Camera-type eye (tissue), 1 donor: ENCODE data around the gene PGBD1. TPM values are rescaled to one million over a fixed set of nuclear protein-coding genes. Genes with fewer than 3 reads are reported as not detected.

Experiments
- total RNA-seq: library from RNA; depleted of rRNA; stranded (reverse); fragments of >200 nt; gene quantifications from one replicate; pipeline ENCODE4 v1.2.3, GENCODE V29; 2014

Gene PGBD1, protein sequence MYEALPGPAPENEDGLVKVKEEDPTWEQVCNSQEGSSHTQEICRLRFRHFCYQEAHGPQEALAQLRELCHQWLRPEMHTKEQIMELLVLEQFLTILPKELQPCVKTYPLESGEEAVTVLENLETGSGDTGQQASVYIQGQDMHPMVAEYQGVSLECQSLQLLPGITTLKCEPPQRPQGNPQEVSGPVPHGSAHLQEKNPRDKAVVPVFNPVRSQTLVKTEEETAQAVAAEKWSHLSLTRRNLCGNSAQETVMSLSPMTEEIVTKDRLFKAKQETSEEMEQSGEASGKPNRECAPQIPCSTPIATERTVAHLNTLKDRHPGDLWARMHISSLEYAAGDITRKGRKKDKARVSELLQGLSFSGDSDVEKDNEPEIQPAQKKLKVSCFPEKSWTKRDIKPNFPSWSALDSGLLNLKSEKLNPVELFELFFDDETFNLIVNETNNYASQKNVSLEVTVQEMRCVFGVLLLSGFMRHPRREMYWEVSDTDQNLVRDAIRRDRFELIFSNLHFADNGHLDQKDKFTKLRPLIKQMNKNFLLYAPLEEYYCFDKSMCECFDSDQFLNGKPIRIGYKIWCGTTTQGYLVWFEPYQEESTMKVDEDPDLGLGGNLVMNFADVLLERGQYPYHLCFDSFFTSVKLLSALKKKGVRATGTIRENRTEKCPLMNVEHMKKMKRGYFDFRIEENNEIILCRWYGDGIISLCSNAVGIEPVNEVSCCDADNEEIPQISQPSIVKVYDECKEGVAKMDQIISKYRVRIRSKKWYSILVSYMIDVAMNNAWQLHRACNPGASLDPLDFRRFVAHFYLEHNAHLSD
- 12.5 TPM for total RNA-seq

DNA sequence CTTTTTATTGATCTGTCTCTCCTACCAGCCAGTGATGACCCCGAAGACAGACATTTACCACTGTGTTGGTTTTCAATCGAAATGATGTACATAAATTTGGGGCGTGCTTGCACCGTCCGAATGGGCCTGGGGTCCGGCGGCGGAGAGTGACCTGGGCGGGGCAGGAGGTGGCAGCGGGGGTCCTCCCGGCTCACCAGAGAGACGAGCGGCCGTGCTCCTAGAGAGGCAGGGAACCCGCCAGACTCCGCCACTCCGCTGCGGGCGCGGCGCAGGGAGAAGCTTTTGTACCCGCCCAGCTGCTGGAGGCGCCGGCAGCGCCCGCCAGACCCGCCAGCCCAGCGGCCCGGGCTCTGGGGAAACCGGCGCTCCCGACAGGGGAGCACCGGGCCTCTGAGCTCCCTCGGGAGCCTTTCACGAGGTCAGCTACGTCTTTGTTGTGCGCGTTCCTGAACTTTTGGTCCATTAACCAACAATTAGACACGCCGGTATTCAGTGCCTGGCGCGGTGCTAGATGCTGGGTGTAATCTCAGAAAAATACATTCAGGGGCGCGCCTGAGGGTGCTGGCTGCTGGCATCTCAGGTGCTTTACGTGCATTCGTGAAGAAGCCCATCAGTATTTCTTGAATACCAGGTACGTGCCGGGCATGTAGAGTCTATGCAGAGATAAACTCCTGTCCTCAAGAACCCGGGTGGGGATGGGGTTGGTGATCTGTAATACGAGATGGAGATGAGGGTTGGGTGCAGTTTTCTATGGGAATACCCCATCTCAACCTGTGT is at the start of gene PGBD1:
TSS of gene PGBD1 (plus strand) at position 285 of the 777 bp plus-strand sequence. CDS start 2,242 bp downstream, outside the sequence.

DNA sequence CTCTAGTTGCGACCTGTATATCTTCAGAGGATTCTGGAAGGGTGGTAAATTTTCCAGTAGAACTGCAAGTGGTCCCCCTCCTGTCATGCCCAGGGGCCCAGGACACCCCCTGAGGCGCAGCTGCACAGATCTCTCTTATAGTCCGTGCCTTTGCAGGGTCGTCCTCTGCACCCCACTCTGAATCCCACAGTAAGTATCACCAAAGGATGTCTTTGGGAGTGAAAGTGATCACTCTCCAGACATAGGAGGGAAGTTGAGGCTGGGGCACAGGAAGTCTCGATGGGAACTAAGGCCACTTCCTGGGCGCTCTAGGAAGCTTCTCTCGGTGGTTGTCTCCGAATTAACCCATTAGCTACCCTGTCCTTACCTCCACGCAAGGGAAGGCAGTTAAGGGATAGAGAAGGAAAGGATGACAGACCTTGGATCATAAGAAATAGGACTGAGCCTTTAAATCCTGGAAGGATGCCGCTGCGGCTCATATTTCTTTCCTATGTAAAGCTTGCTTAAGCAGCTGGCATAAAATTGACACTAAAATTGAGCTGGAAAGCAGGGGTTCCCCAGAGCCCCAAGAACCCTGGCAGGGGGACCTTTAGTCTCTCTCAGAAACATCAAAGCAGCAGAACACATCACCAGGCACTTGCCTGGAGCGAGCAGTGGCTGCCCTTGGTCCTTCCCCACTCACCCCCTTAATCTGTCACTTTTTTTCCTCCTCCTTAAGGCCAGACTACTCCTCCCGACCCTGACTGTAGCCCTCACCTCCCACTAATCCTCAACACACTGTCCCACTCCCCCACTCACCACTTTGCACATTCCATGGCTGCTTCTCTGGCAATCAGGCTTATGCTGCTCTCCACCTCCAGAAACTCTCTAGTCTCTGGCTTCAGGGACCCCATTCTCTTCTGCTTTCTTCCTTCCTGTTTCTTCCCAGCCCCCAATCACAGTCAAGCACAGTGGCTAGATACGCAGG is 29.1 kb upstream of the PGBD1 start, which contains the start of gene ZKSCAN4:
TSS of gene ZKSCAN4 (minus strand) at position 261 of the 967 bp plus-strand sequence. CDS start 289 bp downstream, outside the sequence.

DNA sequence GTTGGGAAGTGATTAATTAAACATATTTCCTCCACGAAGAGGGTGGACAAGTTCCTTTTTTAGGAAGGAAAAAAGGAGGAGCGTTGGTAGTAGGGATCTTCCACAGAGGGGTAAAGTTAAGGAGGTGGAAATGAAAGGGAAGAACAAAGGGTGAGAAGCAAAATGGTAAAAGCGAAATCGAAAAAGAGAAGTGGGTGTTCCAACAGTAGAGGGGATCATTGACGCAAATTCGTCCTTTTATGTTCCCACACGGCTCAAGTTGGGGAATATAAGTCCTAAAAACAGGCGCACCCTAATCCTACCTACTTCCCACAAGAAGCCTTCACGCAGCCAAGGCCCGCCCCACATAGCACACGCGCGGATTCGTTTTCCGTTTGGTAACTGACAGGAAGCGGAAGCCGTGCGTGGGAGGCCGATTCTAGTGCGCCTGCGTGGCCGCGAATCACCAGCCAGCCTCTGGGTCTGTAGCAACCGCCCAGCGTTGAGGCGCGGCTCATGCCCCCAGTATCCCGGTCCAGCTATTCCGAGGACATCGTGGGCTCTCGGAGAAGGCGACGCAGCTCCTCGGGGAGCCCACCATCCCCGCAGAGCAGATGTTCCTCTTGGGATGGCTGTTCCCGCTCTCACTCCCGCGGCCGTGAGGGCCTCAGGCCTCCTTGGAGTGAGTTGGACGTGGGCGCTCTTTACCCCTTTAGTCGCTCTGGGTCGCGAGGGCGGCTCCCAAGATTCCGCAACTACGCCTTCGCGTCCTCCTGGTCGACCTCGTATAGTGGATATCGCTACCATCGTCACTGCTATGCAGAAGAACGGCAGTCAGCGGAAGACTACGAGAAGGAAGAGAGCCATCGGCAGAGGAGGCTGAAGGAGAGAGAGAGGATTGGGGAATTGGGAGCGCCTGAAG is 22.2 kb upstream of the PGBD1 start, which contains the start of gene NKAPL:
TSS of gene NKAPL (plus strand) at position 421 of the 901 bp plus-strand sequence. CDS start at position 496, 75 bp downstream.

DNA sequence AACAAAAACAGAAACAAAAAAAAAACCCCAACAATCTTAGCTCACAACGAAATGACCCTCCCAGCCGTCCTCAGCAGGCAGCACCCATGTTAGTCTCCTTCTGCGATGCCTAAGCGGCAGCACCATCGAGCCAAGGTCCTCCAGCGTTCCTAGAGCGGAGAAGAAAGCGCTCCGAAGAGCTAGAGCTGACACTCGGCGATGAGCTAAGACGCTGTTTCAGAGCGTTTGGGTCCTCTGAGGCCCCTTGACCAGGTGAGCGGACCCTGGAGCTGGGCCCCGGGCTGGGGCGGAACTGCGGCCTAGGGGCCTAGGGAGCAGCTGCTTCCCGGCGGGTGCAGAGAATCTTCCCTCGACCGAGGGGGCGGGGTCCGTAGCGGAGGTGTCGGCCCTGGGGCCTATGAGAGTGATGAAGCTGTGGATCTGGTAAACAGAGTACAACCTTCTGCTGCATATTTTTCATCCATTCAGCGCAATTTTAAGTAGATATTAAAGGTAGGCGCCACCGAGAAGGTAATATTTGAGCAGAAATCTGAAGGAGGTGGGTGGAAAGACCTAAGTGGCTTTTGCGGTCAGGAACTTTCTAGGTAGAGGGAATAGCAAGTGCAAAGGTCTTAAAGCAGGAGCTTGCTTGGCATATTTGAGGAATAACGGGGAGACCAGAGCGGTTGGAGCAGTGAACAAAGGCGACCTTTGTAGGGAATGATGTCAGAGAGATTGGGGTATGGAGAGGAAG is 14.2 kb upstream of the PGBD1 start, which contains the start of gene ZSCAN26:
TSS of gene ZSCAN26 (plus strand) at position 182 of the 733 bp plus-strand sequence. CDS start 4,777 bp downstream, outside the sequence.

DNA sequence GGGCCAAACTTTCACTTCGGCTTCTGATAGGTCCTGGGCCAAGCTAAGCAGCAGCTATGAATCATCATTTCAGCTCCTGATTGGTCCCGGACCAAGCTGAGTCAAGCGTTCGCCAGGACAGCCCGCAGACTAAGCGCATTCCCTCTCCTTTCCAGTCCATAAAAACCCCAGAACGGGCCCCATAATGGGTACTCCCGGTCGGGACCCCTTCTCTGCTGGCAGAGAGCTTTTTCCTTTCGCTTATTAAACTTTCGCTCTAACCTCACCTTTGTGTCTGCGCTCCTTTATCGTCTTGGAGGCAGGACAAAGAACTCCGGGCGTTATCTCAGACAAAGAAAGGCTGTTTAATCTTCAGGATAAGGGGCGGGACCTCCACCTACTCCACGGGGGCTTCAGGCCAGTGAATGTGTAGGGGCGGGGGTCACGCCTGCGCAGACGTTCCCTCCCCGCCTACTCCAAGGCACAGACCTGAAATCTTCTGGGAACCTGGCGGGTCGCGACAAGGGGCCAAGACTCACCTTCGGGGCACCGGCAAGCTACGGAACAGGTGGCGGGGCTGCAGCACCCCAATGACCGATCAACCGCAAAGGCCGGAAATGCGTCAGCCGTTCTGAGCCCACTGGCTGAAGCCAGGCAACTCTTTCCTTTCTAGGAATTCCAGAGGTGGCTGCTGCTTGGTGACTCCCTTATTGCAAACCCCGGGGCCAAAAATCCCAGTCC is 54.4 kb downstream of the PGBD1 start, which contains the start of gene ZSCAN31:
TSS of gene ZSCAN31 (minus strand) at position 585 of the 720 bp plus-strand sequence. CDS start 6,465 bp downstream, outside the sequence.

DNA sequence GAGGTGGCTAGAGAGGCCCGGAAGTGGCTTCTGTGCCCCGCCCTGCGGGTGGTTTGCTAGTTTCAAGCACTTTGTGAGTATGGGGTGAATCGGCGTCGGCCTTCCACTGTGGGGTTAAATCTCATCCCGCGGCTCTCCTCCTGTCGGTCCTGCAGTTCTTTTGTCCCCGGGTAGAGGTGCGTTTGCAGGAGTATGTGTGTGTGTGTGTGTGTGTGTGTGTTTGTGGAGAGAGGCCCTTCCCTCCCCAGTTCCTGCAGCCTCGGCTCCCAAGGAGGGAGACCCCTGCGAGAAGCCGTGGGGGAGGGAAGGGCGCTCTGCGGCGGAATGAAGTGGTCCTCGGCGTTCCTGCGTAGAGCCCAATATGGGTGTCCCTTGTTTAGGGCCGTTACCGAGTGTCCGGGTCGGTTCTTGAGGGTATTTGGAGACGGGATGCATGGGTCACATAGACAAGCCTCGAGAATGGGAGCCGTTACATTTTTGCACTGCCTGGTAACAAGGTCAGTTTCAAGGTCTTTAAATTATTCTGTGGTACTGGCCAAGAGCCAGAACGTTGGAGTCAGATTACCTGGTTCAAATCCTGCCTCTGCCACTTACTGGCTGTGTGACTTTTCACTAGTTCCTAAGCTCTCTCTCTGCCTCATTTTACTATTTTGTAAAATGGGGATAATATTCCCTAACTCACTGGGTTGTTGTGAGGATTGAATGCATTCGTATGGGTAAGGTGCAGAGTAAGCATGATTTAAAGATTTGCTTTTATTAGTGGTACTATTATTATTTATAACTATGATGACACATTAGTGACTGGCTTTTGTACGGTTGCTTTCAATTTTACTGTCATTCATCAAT is 68.7 kb downstream of the PGBD1 start, which contains the start of gene ZKSCAN3:
TSS of gene ZKSCAN3 (plus strand) at position 56 of the 846 bp plus-strand sequence. CDS start 9,640 bp downstream, outside the sequence.

Other genes with a start within 250 kb of the PGBD1 start
- gene ZNF165, start 201.0 kb upstream of the PGBD1 start, total RNA-seq = 0.82 TPM
- 11.7 TPM for gene ZSCAN16, start 157.0 kb upstream of the PGBD1 start, total RNA-seq
- gene ZKSCAN8, start 139.7 kb upstream of the PGBD1 start, total RNA-seq = 53.1 TPM
- gene ZSCAN9, start 56.3 kb upstream of the PGBD1 start, total RNA-seq = 40.6 TPM
- 12.1 TPM for gene ZKSCAN4, start 29.3 kb upstream of the PGBD1 start, total RNA-seq
- 2.4 TPM for gene NKAPL, start 22.3 kb upstream of the PGBD1 start, total RNA-seq
- 60.5 TPM for gene ZSCAN26, start 14.4 kb upstream of the PGBD1 start, total RNA-seq
- gene ZSCAN31, start 54.6 kb downstream of the PGBD1 start, total RNA-seq = 16.6 TPM
- 14.2 TPM for gene ZKSCAN3, start 68.4 kb downstream of the PGBD1 start, total RNA-seq
- 26.1 TPM for gene ZSCAN12, start 118.2 kb downstream of the PGBD1 start, total RNA-seq
- gene ZSCAN23, start 161.9 kb downstream of the PGBD1 start, total RNA-seq = 26.7 TPM
- not detected for gene GPX6, start 234.2 kb downstream of the PGBD1 start, total RNA-seq
- gene GPX5, start 244.3 kb downstream of the PGBD1 start, total RNA-seq = not detected